K562 (cell line): ENCODE measurements around the gene CERS1. TPM values are rescaled to one million over a fixed set of nuclear protein-coding genes. Genes with fewer than 3 reads are reported as not detected.
A peak's percentile ranks its signal among the peaks of the same experiment; 100 is the strongest.

Experiments
- ATAC-seq: fragments of 200-7000 bp; cut with Tn5 transposase; 3 replicates; pipeline ENCODE4 v1.9.1; 2020; ENCODE audit warnings: moderate library complexity
- BruUV-seq: library from RNA; stranded (reverse); fragments of 400-500 nt; replicated peaks from 2 replicates; lab custom pipeline; 2021; lab: Mats Ljungman, UMichigan
- CTCF ChIA-PET: fragments of 300-600 bp; formaldehyde crosslinking; extraction: SDS; loops from one replicate; lab custom pipeline; 2021; ENCODE audit warnings: low intra/inter-chr PET ratio; lab: Yijun Ruan, JAX
- POLR2A ChIA-PET: fragments of 300-600, 350-650 bp; sonication (Branson Sonifier 250); formaldehyde crosslinking; extraction: SDS; loops from one replicate; lab custom pipeline; 2021; ENCODE audit warnings: antibody characterized with exemption, inconsistent platforms; lab: Yijun Ruan, JAX
- DNase-seq, 4 experiments: peaks; one replicate each; pipeline versions ENCODE4 v3.0.0 to v3.0.0-alpha.2; 2011 to 2018; ENCODE audit warnings: low spot score in 3 of 4, mixed read lengths in 3 of 4; ENCODE audit errors: extremely low read depth in 1 of 4
- FAIRE-seq: peaks from 2 replicates; lab custom pipeline; 2011; peaks lifted over from hg19 to GRCh38; lab: Jason Lieb, UNC
- H2AFZ ChIP-seq: 2 replicates; pipeline ENCODE4 v1.6.0; 2011; ENCODE audit warnings: low read depth, low read length, control low read depth, inconsistent platforms
- H3K27ac ChIP-seq: fragments of 200-600 bp; 3 replicates; pipeline ENCODE4 v1.8.0; 2011; ENCODE audit warnings: low read depth, mild to moderate bottlenecking, control low read depth, inconsistent platforms, low read length, moderate library complexity, mixed read lengths; ENCODE audit errors: extremely low read depth
- H3K27me3 ChIP-seq, 2 experiments: fragments of 300-600 bp in 1 of 2; 2 replicates in 1 of 2; 3 replicates in 1 of 2; pipeline versions ENCODE4 v1.6.0 to v1.8.0; 2011; ENCODE audit warnings: inconsistent platforms in 2 of 2, low read length in 2 of 2, mild to moderate bottlenecking in 1 of 2, mixed read lengths in 1 of 2, moderate library complexity in 1 of 2; ENCODE audit not compliant: control insufficient read depth in 2 of 2, insufficient read depth in 2 of 2
- H3K36me3 ChIP-seq: fragments of 300-600 bp; 3 replicates; pipeline ENCODE4 v1.8.0; 2011; ENCODE audit warnings: mild to moderate bottlenecking, low read length, inconsistent platforms; ENCODE audit not compliant: control insufficient read depth, insufficient read depth
- H3K4me1 ChIP-seq, 2 experiments: fragments of 200-600 bp in 1 of 2; replicated peaks in 1 of 2; 2 replicates in 1 of 2; 3 replicates in 1 of 2; pipeline versions ENCODE4 v1.5.1 to v1.8.0; 2011; ENCODE audit warnings: inconsistent platforms in 2 of 2, low read length in 2 of 2, mild to moderate bottlenecking in 1 of 2, mixed read lengths in 1 of 2, moderate library complexity in 1 of 2; ENCODE audit not compliant: control insufficient read depth in 2 of 2, insufficient read depth in 2 of 2
- H3K4me2 ChIP-seq: 2 replicates; pipeline ENCODE4 v1.6.1; 2011; ENCODE audit warnings: low read length, control low read depth, inconsistent platforms, mixed read lengths; ENCODE audit not compliant: insufficient read depth
- H3K4me3 ChIP-seq: fragments of 200-600 bp; sonication (generic), shearing (Covaris generic); 2 replicates; pipeline ENCODE4 v1.5.1; 2016; ENCODE audit warnings: control low read depth, inconsistent platforms
- H3K79me2 ChIP-seq: fragments of 200-600 bp; 3 replicates; pipeline ENCODE4 v1.8.0; 2011; ENCODE audit warnings: low read length, inconsistent platforms; ENCODE audit not compliant: control insufficient read depth, insufficient read depth
- H3K9ac ChIP-seq, 2 experiments: 2 replicates each; pipeline versions ENCODE4 v1.6.0 to v1.6.1; 2011; ENCODE audit warnings: low read depth in 2 of 2, low read length in 2 of 2, control low read depth in 1 of 2, inconsistent platforms in 1 of 2, mild to moderate bottlenecking in 1 of 2, mixed read lengths in 1 of 2; ENCODE audit not compliant: insufficient read depth in 1 of 2
- H3K9me1 ChIP-seq: one replicate; pipeline ENCODE4 v1.6.0; 2011; ENCODE audit warnings: inconsistent platforms, mild to moderate bottlenecking, low read length, moderate library complexity; ENCODE audit not compliant: control insufficient read depth, insufficient read depth
- H3K9me3 ChIP-seq: replicated peaks from 2 replicates; pipeline ENCODE4 v1.5.1; 2011; ENCODE audit warnings: low read depth, low read length, inconsistent platforms; ENCODE audit not compliant: control insufficient read depth, insufficient read depth
- H4K20me1 ChIP-seq: replicated peaks from 2 replicates; pipeline ENCODE4 v1.6.1; 2011; ENCODE audit warnings: low read length, inconsistent platforms, mixed read lengths; ENCODE audit not compliant: control insufficient read depth, insufficient read depth
- FOXK2 ChIP-seq, 2 experiments: fragments of 450-650 bp; IDR thresholded peaks in 1 of 2; conservative IDR thresholded peaks in 1 of 2; 2 replicates each; pipeline ENCODE4 v1.6.1; 2016; ENCODE audit warnings: low read depth in 2 of 2, mild to moderate bottlenecking in 1 of 2
- PML ChIP-seq: IDR thresholded peaks from 2 replicates; pipeline ENCODE4 v1.6.1; 2012; ENCODE audit warnings: low read length, inconsistent platforms
- POLR2G ChIP-seq: fragments of 200-400 bp; formaldehyde crosslinking; IDR thresholded peaks from 2 replicates; pipeline ENCODE4 v1.6.1; 2017; ENCODE audit warnings: low read depth, mild to moderate bottlenecking, antibody characterized with exemption, low read length, moderate library complexity
- RBFOX2 ChIP-seq: fragments of 200-400 bp; formaldehyde crosslinking; IDR thresholded peaks from 2 replicates; pipeline ENCODE4 v1.6.1; 2017; ENCODE audit warnings: low read depth, mild to moderate bottlenecking, low read length, moderate library complexity
- RBM15 ChIP-seq: fragments of 200-400 bp; formaldehyde crosslinking; IDR thresholded peaks from 2 replicates; pipeline ENCODE4 v1.6.1; 2018; ENCODE audit warnings: mild to moderate bottlenecking, low read length, moderate library complexity; ENCODE audit not compliant: insufficient read depth
- RBM22 ChIP-seq: fragments of 200-400 bp; formaldehyde crosslinking; IDR thresholded peaks from 2 replicates; pipeline ENCODE4 v1.6.1; 2018; ENCODE audit warnings: low read length, low read depth; ENCODE audit not compliant: poor library complexity, severe bottlenecking
- SMARCC2 ChIP-seq: fragments of 450-650 bp; IDR thresholded peaks from 2 replicates; pipeline ENCODE4 v1.6.1; 2017; ENCODE audit warnings: antibody characterized with exemption, moderate library complexity, mild to moderate bottlenecking, low read depth
- THAP7 ChIP-seq: fragments of 250-450 bp; sonication (Bioruptor Pico); IDR thresholded peaks from 2 replicates; pipeline ENCODE4 v1.5.0; 2021
- YBX1 ChIP-seq: fragments of 450-650 bp; IDR thresholded peaks from 2 replicates; pipeline ENCODE4 v1.7.1; 2016; ENCODE audit warnings: mild to moderate bottlenecking
- ZNF165 ChIP-seq: fragments of 250-450 bp; sonication (Bioruptor Pico); IDR thresholded peaks from 2 replicates; pipeline ENCODE4 v1.4.0; 2020; ENCODE audit warnings: borderline replicate concordance
- ZNF551 ChIP-seq: fragments of 250-450 bp; sonication (Bioruptor Pico); IDR thresholded peaks from 2 replicates; pipeline ENCODE4 v1.5.0; 2021; ENCODE audit warnings: mild to moderate bottlenecking, moderate library complexity
- ZNF584 ChIP-seq: fragments of 200-800 bp; sonication (Bioruptor generic); IDR thresholded peaks from 2 replicates; pipeline ENCODE4 v1.6.1; 2016; ENCODE audit warnings: low read depth, mild to moderate bottlenecking, missing genetic modification characterization, missing compliant biosample characterization
- WGBS: fragments of 100-300 bp; shearing (Covaris generic); methylation state at CpG from one replicate; pipeline ENCODE4 v1.1.6; 2016; ENCODE audit warnings: low coverage, mixed read lengths; ENCODE audit not compliant: insufficient coverage; ENCODE audit errors: missing lambda C conversion rate; 5-methylcytosine and 5-hydroxymethylcytosine counted together
- in situ Hi-C: fragments of 300-500 bp; cut with MboI; formaldehyde crosslinking; loops from 4 replicates; pipeline ENCODE4 v1.15.0; 2018; ENCODE audit warnings: inconsistent platforms, mixed read lengths
- intact Hi-C: fragments of 100-400 bp; cut with micrococcal nuclease; formaldehyde crosslinking; loops from 2 replicates; pipeline ENCODE4 v1.14.2; 2022
- polyA plus RNA-seq, 8 experiments: library from polyadenylated mRNA; depleted of rRNA in 4 of 8; stranded (reverse) in 5 of 8; unstranded in 3 of 8; fragments of >200 nt; fragmentation: Nextera tagmentation in 2 of 8; fragmentation: Illumina TruSeq in 1 of 8; extraction: Ambion mirVana in 2 of 8; extraction: Trizol in 1 of 8; gene quantifications; 2 replicates each; pipeline versions ENCODE4 v1.2.1 to v1.2.3, GENCODE V29; 2011 to 2014; ENCODE audit warnings: inconsistent platforms in 1 of 8, missing spikeins in 1 of 8
- total RNA-seq, 7 experiments: library from RNA; depleted of rRNA in 6 of 7; stranded (reverse); fragments of >200 nt in 6 of 7; fragmentation: Illumina TruSeq in 2 of 7; extraction: Trizol in 2 of 7; gene quantifications; 2 replicates each; pipeline versions ENCODE4 v1.2.1 to v1.2.3, GENCODE V29; 2011 to 2021; ENCODE audit warnings: low replicate concordance in 1 of 7
- TF ChIP-seq, protein P1 (sequence below): fragments of 250-450 bp; sonication (Bioruptor Pico); IDR thresholded peaks from 2 replicates; pipeline ENCODE4 v1.8.0; 2022; ENCODE audit warnings: moderate library complexity, mild to moderate bottlenecking, inconsistent platforms

CERS1 gene
- total and polyA plus RNA-seq, 9 of the 15 experiments (the other 6 are each of a cell fraction or from before 2014, with no cell fraction given) = 0.33 to 1.5 (median 0.86) TPM; not detected in 2

- BruUV-seq = no TSS peak
- DNase-seq = no peak
- intact Hi-C loops (no loop called here), in situ Hi-C loops (no loop called here)
- ChIA-PET CTCF (no interaction called here), POLR2A (interaction anchor here (0.5 to 0.8 kb wide), 4 partner anchors 12 to 289 kb away, joined by 3 read pairs; partner anchors contain the start of genes COPE and DDX49)
- peaks cover 0 to 48% of the 10 kb centered on the region in 2 experiments; a peak in 2 of 5 replicates for H3K4me1 ChIP-seq
- WGBS = 94% methylated on average over 19 of the region's 25 CpGs
- no peak overlapping the region for H3K27ac ChIP-seq
- peaks cover 68% of the 10 kb centered on the region; the same call in 2 of the 3 replicates for H3K36me3 ChIP-seq
- H3K4me2 ChIP-seq = no peak overlapping the region
- no peak overlapping the region for H2AFZ ChIP-seq
- no peak for ATAC-seq
- H3K4me3 ChIP-seq = no peak overlapping the region
- H3K9ac ChIP-seq = no peak overlapping the region
- TF ChIP-seq RBM15 (no peak), ZNF584 (CRISPR knock-in tag) (no peak), RBFOX2 (0 out of 2 replicates have a peak, but pooled peaks have one; percentile 21), POLR2G (peak; percentile 69; the same call in 1 of the 2 replicates), ZNF165 (no peak), ZNF551 (CRISPR knock-in tag) (no peak), THAP7 (CRISPR knock-in tag) (no peak), YBX1 (no peak), FOXK2 (conservative IDR thresholded peaks at IDR 0.05 in 1 of 2, IDR thresholded peaks at IDR 0.05 in 1 of 2; ENCODE audit: low read depth in 2 of 2) (no peak), SMARCC2 (no peak), RBM22 (peak; percentile 47), PML (no peak)
- TF ChIP-seq, protein P1, sequence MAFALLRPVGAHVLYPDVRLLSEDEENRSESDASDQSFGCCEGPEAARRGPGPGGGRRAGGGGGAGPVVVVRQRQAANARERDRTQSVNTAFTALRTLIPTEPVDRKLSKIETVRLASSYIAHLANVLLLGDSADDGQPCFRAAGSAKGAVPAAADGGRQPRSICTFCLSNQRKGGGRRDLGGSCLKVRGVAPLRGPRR (CRISPR knock-in tag) = no peak
- no peaks in the 10 kb centered on the region for H3K9me3 ChIP-seq
- H3K79me2 ChIP-seq = no peaks in the 10 kb centered on the region
- H3K9me1 ChIP-seq = no peaks in the 10 kb centered on the region
- H3K27me3 ChIP-seq = no peaks in the 10 kb centered on the region
- no peak for FAIRE-seq
- H4K20me1 ChIP-seq = 0 out of 2 replicates have a peak, but pooled peaks cover 5% of the 10 kb centered on the region
Observed at GRCh38 chr19:18904334-18905057, 8.5 kb upstream of the CERS1 start.
